Uterus (tissue), 2 donors: ENCODE data around the gene CACNG5.

Source experiments
- POLR2A ChIP-seq, 2 donors: fragments of 450-650 bp; IDR thresholded peaks; one replicate each; pipeline ENCODE4 v1.6.1; 2016; ENCODE audit warnings: antibody characterized with exemption in 2 of 2, mild to moderate bottlenecking in 1 of 2, moderate library complexity in 1 of 2
- TF ChIP-seq, protein P1 (sequence below), 4 experiments: fragments of 200-600 bp in 2 of 4; fragments of 450-650 bp in 2 of 4; sonication (generic) in 2 of 4; IDR thresholded peaks; one replicate each; pipeline ENCODE4 v1.5.1; 2016 to 2019; ENCODE audit warnings: antibody characterized with exemption in 4 of 4, mild to moderate bottlenecking in 2 of 4, moderate library complexity in 1 of 4

DNA sequence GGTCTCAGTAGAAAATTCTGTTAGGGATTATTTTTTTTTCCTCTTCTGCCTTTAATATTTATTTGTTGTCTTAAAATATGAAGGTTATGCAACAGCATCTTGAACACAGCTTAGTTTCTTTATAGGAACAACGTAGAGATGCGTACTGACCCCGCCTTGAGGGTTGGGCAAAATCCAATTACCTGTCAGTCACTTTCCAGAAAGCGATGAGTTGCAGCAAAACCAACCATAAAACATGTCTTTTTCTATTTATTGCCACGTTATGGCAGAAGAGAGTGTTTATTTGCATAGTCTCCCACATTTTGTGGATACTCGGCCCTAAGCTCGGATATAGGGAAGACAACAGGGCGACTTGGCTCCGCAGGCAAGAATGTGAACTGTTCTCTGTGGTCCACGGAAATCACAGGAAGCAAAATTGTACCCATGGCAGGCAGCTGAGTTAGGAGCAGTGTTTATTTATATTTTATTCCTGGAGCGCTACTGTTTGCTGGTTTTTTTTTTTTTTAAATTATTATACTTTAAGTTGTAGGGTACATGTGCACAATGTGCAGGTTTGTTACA is 44.3 kb upstream of the CACNG5 start:
- no peak for TF ChIP-seq POLR2A (IDR thresholded peaks at IDR 0.05)
- TF ChIP-seq, protein P1, sequence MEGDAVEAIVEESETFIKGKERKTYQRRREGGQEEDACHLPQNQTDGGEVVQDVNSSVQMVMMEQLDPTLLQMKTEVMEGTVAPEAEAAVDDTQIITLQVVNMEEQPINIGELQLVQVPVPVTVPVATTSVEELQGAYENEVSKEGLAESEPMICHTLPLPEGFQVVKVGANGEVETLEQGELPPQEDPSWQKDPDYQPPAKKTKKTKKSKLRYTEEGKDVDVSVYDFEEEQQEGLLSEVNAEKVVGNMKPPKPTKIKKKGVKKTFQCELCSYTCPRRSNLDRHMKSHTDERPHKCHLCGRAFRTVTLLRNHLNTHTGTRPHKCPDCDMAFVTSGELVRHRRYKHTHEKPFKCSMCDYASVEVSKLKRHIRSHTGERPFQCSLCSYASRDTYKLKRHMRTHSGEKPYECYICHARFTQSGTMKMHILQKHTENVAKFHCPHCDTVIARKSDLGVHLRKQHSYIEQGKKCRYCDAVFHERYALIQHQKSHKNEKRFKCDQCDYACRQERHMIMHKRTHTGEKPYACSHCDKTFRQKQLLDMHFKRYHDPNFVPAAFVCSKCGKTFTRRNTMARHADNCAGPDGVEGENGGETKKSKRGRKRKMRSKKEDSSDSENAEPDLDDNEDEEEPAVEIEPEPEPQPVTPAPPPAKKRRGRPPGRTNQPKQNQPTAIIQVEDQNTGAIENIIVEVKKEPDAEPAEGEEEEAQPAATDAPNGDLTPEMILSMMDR (IDR thresholded peaks at IDR 0.05) = peak in 1 of 4 experiments; percentile 15
